NCI-H345 (cell line): ENCODE results near the gene HSPA12A.

Experiments
- DNase-seq: peaks from one replicate; lab custom pipeline; 2025; lab: John Stamatoyannopoulos, UW

The HSPA12A gene

GRCh38 chr10:116741391-116742351, 695 bp downstream of the HSPA12A start:
- no peak for DNase-seq

GRCh38 chr10:116740971-116741370, 1.4 kb downstream of the HSPA12A start:
- no peak for DNase-seq

- DNase-seq: no peak
Observed at GRCh38 chr10:116738339-116738738, 4.0 kb downstream of the HSPA12A start.

- DNase-seq: no peak
Observed at GRCh38 chr10:116737627-116738327, 4.6 kb downstream of the HSPA12A start.

GRCh38 chr10:116733566-116733965, 8.8 kb downstream of the HSPA12A start:
- DNase-seq: no peak

GRCh38 chr10:116732573-116732972, 9.8 kb downstream of the HSPA12A start:
- no peak for DNase-seq

- DNase-seq: no peak
Observed at GRCh38 chr10:116730464-116731260, 11.7 kb downstream of the HSPA12A start.

- DNase-seq: no peak
Observed at GRCh38 chr10:116729243-116729642, 13.1 kb downstream of the HSPA12A start.

- DNase-seq: no peak
Observed at GRCh38 chr10:116728526-116729096, 13.8 kb downstream of the HSPA12A start.

GRCh38 chr10:116723428-116724281, 18.7 kb downstream of the HSPA12A start:
- DNase-seq: no peak

- no peak for DNase-seq
Observed at GRCh38 chr10:116722736-116723427, 19.5 kb downstream of the HSPA12A start.

- DNase-seq: no peak
Observed at GRCh38 chr10:116721547-116722392, 20.6 kb downstream of the HSPA12A start.

GRCh38 chr10:116720668-116721546, 21.5 kb downstream of the HSPA12A start:
- DNase-seq: no peak

- no peak for DNase-seq
Observed at GRCh38 chr10:116720241-116720643, 22.1 kb downstream of the HSPA12A start.

- no peak for DNase-seq
Observed at GRCh38 chr10:116719804-116720203, 22.6 kb downstream of the HSPA12A start.

GRCh38 chr10:116718058-116718457, 24.3 kb downstream of the HSPA12A start:
- DNase-seq: no peak

GRCh38 chr10:116716381-116716780, 26.0 kb downstream of the HSPA12A start:
- no peak for DNase-seq

- no peak for DNase-seq
Observed at GRCh38 chr10:116715839-116716377, 26.5 kb downstream of the HSPA12A start.
